A673 (cell line): ENCODE results near the gene SLF2. TPM values are rescaled to one million over a fixed set of nuclear protein-coding genes. Genes with fewer than 3 reads are reported as not detected.

Source experiments
- BruUV-seq: library from RNA; stranded (reverse); fragments of 400-500 nt; replicated peaks from 2 replicates; lab custom pipeline; 2021; lab: Mats Ljungman, UMichigan
- CTCF ChIA-PET: fragments of 300-600 bp; sonication (Branson Sonifier 250); formaldehyde crosslinking; loops from one replicate; lab custom pipeline; 2022; ENCODE audit warnings: antibody characterized with exemption; lab: Charles Lee
- POLR2A ChIA-PET: fragments of 300-600 bp; sonication (Branson Sonifier 250); formaldehyde crosslinking; loops from one replicate; lab custom pipeline; 2022; ENCODE audit warnings: antibody characterized with exemption; ENCODE audit not compliant: low non-redundant PET; lab: Charles Lee
- DNase-seq: peaks from one replicate; pipeline ENCODE4 v3.0.0-alpha.2; 2015; ENCODE audit warnings: low spot score
- H3K27ac ChIP-seq: fragments of 200-600 bp; sonication (generic); 2 replicates; pipeline ENCODE4 v1.5.1; 2016; ENCODE audit warnings: mixed run types, low read depth, mild to moderate bottlenecking, mixed read lengths, antibody characterized with exemption, low read length; ENCODE audit not compliant: poor library complexity, severe bottlenecking
- H3K27me3 ChIP-seq: fragments of 200-600 bp; sonication (generic); replicated peaks from 2 replicates; pipeline ENCODE4 v1.6.1; 2017; ENCODE audit warnings: mixed run types, low read depth, mild to moderate bottlenecking, mixed read lengths, antibody characterized with exemption, low read length; ENCODE audit not compliant: insufficient read depth, poor library complexity
- H3K36me3 ChIP-seq: fragments of 200-600 bp; sonication (generic); 2 replicates; pipeline ENCODE4 v1.6.1; 2016; ENCODE audit warnings: mixed run types, mild to moderate bottlenecking, mixed read lengths, antibody characterized with exemption, low read length; ENCODE audit not compliant: insufficient read depth, poor library complexity, severe bottlenecking
- H3K4me1 ChIP-seq: fragments of 200-600 bp; sonication (generic); 2 replicates; pipeline ENCODE4 v1.6.1; 2017; ENCODE audit warnings: mixed run types, mild to moderate bottlenecking, mixed read lengths, antibody characterized with exemption, low read length; ENCODE audit not compliant: insufficient read depth, poor library complexity, severe bottlenecking
- H3K4me3 ChIP-seq: fragments of 200-600 bp; sonication (generic); 2 replicates; pipeline ENCODE4 v1.5.1; 2016; ENCODE audit warnings: low read depth, mixed run types, mild to moderate bottlenecking, mixed read lengths, low read length; ENCODE audit not compliant: poor library complexity, severe bottlenecking
- H3K9me3 ChIP-seq: fragments of 200-600 bp; sonication (generic); 2 replicates; pipeline ENCODE4 v1.6.1; 2016; ENCODE audit warnings: mixed run types, low read depth, mild to moderate bottlenecking, mixed read lengths, antibody characterized with exemption, low read length; ENCODE audit not compliant: poor library complexity, severe bottlenecking
- EZH2 ChIP-seq: fragments of 200-600 bp; sonication (generic); IDR thresholded peaks from 2 replicates; pipeline ENCODE4 v1.6.1; 2017; ENCODE audit warnings: borderline replicate concordance, low read depth, mild to moderate bottlenecking, mixed read lengths, antibody characterized with exemption, low read length; ENCODE audit not compliant: poor library complexity, severe bottlenecking
- intact Hi-C: fragments of 100-400 bp; cut with micrococcal nuclease; formaldehyde crosslinking; loops from one replicate; pipeline ENCODE4 v1.10.0; 2022; ENCODE audit not compliant: unreplicated experiment
- total RNA-seq: library from RNA; stranded (reverse); gene quantifications from 2 replicates; pipeline ENCODE4 v1.2.3, GENCODE V29; 2021
- TF ChIP-seq, protein P1 (sequence below): fragments of 300-800, 200-600 bp; sonication (generic); conservative IDR thresholded peaks from 2 replicates; pipeline ENCODE4 v1.5.1; 2017; ENCODE audit warnings: low read depth, mild to moderate bottlenecking, antibody characterized with exemption, low read length, moderate library complexity, mixed read lengths

SLF2 gene
- total RNA-seq, 1 experiment from 2014 or later = 39.4 TPM

DNA sequence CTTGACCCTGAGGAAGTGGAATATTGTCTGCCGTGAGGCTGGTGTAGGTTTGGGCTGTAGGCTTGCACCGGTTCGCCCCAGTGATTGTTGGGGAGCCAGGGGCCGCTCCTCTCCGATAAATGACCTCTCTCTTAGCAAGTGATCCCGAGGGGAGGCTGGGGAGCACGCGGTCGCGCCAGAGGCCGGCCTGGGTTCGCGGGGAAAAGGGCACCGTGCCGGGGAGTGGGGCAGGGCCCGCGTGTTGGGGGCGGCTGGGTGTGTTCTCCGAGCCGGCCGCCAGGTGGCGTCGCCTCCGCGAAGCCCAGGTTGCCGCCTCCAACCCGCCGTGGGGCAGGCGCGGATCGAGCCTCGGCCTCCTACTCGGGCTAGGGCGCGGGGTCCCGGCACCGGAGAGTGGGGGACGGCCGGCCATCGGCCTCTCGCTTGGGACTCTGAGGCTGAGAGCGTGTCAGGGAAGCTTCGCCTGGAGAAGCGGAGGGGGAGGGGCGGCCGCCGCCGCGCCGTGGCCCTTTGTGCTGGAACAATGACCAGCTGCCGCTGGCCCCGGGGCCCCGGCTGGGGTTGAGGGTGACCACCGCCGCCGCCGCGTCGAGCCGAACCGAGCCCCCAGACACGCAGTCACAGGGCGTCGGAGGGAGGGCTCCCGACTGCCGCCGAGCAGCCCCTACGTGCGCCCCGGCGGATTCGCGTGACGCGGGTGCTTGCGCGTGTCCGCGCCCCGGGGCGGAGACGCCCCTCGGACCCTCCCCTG, 86.4 kb downstream of the SLF2 start:
- POLR2A ChIA-PET = interaction anchor here (0.6 kb wide), 2 partner anchors 10 to 103 kb away, joined by 3 read pairs; no protein-coding TSS in a partner anchor
- intact Hi-C loops = loop anchor here (1.0 to 5.0 kb wide), 2 partner anchors 14 to 63 kb away; partner anchors contain the start of gene KAZALD1
- Histone ChIP-seq H3K27me3 (no peaks in the 10 kb centered on the region), H3K4me3 (peak overlapping the region; percentile 88), H3K9me3 (no peaks in the 10 kb centered on the region), H3K27ac (peak overlapping the region; percentile 98), H3K4me1 (peaks cover 44% of the 10 kb centered on the region), H3K36me3 (peaks cover 12% of the 10 kb centered on the region)
- BruUV-seq = no TSS peak
- CTCF ChIA-PET = interaction anchor here (0.5 to 2.3 kb wide), 5 partner anchors 10 to 840 kb away, joined by 4 to 23 read pairs (median 5); no protein-coding TSS in a partner anchor
- TF ChIP-seq, protein P1, sequence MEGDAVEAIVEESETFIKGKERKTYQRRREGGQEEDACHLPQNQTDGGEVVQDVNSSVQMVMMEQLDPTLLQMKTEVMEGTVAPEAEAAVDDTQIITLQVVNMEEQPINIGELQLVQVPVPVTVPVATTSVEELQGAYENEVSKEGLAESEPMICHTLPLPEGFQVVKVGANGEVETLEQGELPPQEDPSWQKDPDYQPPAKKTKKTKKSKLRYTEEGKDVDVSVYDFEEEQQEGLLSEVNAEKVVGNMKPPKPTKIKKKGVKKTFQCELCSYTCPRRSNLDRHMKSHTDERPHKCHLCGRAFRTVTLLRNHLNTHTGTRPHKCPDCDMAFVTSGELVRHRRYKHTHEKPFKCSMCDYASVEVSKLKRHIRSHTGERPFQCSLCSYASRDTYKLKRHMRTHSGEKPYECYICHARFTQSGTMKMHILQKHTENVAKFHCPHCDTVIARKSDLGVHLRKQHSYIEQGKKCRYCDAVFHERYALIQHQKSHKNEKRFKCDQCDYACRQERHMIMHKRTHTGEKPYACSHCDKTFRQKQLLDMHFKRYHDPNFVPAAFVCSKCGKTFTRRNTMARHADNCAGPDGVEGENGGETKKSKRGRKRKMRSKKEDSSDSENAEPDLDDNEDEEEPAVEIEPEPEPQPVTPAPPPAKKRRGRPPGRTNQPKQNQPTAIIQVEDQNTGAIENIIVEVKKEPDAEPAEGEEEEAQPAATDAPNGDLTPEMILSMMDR = peak; percentile 83
- no peak for TF ChIP-seq EZH2
- peak; percentile 84 for DNase-seq

DNA sequence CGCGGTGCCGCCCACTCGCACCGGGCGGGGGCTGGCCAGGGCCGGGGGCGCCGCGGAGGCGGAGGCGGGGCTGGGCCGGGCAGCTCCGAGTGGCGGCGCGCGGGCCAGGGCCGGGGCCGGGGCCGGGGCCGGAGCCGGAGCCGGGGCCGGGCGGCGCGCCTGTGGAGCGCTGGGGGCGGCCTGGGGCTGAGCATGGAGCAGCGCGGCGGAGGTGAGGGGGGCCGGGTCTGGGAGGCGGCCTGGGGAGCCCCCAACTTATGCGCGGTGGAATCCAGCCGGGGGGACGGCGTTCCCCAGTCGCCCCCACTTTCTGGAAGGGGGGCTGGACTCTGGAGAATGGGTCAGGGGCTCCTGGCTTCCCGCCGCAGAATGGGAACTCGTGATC, 87.0 kb downstream of the SLF2 start, which contains the start of gene LZTS2:
LZTS2 (plus strand) TSS at position 67 of the 385 bp plus-strand sequence. CDS start 2,731 bp downstream, outside the sequence.
- CTCF ChIA-PET = interaction anchor here (0.5 to 1.3 kb wide), 2 partner anchors 15 to 840 kb away, joined by 5 read pairs; no protein-coding TSS in a partner anchor
- Histone ChIP-seq H3K9me3 (no peaks in the 10 kb centered on the region), H3K4me3 (peak within 1 kb of the TSS; percentile 88), H3K36me3 (peaks cover 16% of the 10 kb centered on the region), H3K27me3 (no peaks in the 10 kb centered on the region), H3K27ac (peak within 1 kb of the TSS; percentile 98), H3K4me1 (peaks cover 44% of the 10 kb centered on the region)
- no peak for DNase-seq
- no TSS peak for BruUV-seq
- TF ChIP-seq EZH2 = no peak
- TF ChIP-seq, protein P1 = no peak
- POLR2A ChIA-PET = interaction anchor here (0.6 kb wide), 2 partner anchors 10 to 104 kb away, joined by 3 read pairs; no protein-coding TSS in a partner anchor
- intact Hi-C loops = loop anchor here (5.0 kb wide), 1 partner anchor 63 kb away; the partner anchor contains the start of gene KAZALD1

DNA sequence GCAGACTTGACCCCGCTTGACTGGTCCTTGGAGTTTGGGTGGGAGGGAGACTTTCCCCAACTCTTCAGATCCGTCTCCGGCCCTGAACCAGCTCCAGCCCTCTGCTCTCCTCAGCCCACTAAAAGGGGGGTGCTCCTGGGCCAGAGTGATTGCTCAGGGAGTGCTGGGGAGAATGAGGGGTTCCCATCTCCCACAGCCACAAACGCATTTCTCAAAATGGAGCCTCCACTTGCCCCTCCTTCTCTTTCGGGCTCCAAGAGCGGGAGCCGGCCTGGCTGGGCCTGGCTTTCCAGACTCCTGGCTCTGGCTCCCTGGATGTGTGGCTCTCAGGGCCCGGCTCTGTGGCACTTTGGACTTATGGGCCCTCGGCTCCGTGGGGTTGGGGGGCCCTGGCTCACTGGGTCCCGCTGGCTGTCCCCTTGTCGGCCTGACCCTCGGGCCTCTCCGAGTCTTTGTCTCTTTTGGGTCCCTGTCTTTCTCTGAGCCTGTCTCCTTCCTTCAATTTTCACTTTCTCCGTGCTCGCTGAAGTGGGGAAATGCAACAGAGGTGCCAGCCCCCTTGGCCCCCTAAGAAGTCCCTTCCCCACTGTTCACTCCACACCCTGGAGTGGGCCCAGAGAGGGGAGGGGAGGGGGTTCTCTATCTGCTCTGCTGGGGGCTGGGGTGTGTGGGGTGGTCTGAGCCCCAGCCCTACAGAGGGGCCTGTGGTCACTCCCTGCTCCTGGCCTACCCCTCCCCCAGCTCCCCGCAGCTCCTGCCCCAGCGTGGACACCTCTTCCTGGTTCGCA, 87.6 kb downstream of the SLF2 start:
- POLR2A ChIA-PET = interaction anchor here (0.6 kb wide), 1 partner anchor 11 kb away, joined by 3 read pairs; no protein-coding TSS in a partner anchor
- peak overlapping the region; percentile 98 for H3K27ac ChIP-seq

More for the DNA sequence above, 87.6 kb downstream of the SLF2 start:
- H3K27me3 ChIP-seq = no peaks in the 10 kb centered on the region
- TF ChIP-seq EZH2 = no peak
- TF ChIP-seq, protein P1 = no peak
- H3K4me1 ChIP-seq = peaks cover 38% of the 10 kb centered on the region
- peak; percentile 45 for DNase-seq
- peak overlapping the region; percentile 88 for H3K4me3 ChIP-seq
- BruUV-seq = no TSS peak
- no peaks in the 10 kb centered on the region for H3K9me3 ChIP-seq
- peaks cover 20% of the 10 kb centered on the region for H3K36me3 ChIP-seq
- CTCF ChIA-PET = interaction anchor here (1.3 kb wide), 1 partner anchor 14 kb away, joined by 5 read pairs; no protein-coding TSS in a partner anchor
- intact Hi-C loops = no loop called here
